GM23338 (cell line): Measurements from ENCODE around the gene ISX.

ENCODE experiments used
- CREB1 ChIP-seq: fragments of 250-450 bp; sonication (Bioruptor Pico); IDR thresholded peaks from 2 replicates; pipeline ENCODE4 v1.5.0; 2020; ENCODE audit warnings: low read depth, mild to moderate bottlenecking, moderate library complexity
- CTCF ChIP-seq, 2 experiments: fragments of 200-600 bp in 1 of 2; sonication (generic) in 1 of 2; conservative IDR thresholded peaks; 2 replicates each; pipeline versions ENCODE4 v1.5.1 to v1.6.1; 2016 to 2017; ENCODE audit warnings: antibody characterized with exemption in 2 of 2, low read depth in 2 of 2, mild to moderate bottlenecking in 2 of 2, moderate library complexity in 1 of 2
- ETS1 ChIP-seq: IDR thresholded peaks from 2 replicates; pipeline ENCODE4 v1.6.1; 2016; ENCODE audit warnings: antibody characterized with exemption
- EZH2 ChIP-seq: fragments of 200-600 bp; sonication (generic); IDR thresholded peaks from one replicate; pipeline ENCODE4 v1.8.0; 2017; ENCODE audit warnings: antibody characterized with exemption, mild to moderate bottlenecking, low read depth; ENCODE audit not compliant: unreplicated experiment
- EZH2phosphoT487 ChIP-seq: fragments of 200-600 bp; sonication (generic); IDR thresholded peaks from one replicate; pipeline ENCODE4 v1.8.1; 2018; ENCODE audit warnings: antibody characterized with exemption; ENCODE audit not compliant: unreplicated experiment
- JUNB ChIP-seq: IDR thresholded peaks from one replicate; pipeline ENCODE4 v1.6.1; 2016; ENCODE audit warnings: antibody characterized with exemption; ENCODE audit not compliant: unreplicated experiment
- NANOG ChIP-seq: IDR thresholded peaks from 2 replicates; pipeline ENCODE4 v1.6.1; 2016; ENCODE audit warnings: antibody characterized with exemption, borderline replicate concordance
- POLR2AphosphoS5 ChIP-seq: IDR thresholded peaks from 2 replicates; pipeline ENCODE4 v1.6.1; 2016; ENCODE audit warnings: antibody characterized with exemption, low read depth
- REST ChIP-seq: IDR thresholded peaks from one replicate; pipeline ENCODE4 v1.6.1; 2018; ENCODE audit warnings: antibody characterized with exemption; ENCODE audit not compliant: unreplicated experiment
- STAT1 ChIP-seq: IDR thresholded peaks from one replicate; pipeline ENCODE4 v1.6.1; 2016; ENCODE audit warnings: antibody characterized with exemption; ENCODE audit not compliant: unreplicated experiment
- ZNF114 ChIP-seq: fragments of 250-450 bp; sonication (Bioruptor Pico); IDR thresholded peaks from 2 replicates; pipeline ENCODE4 v1.5.0; 2020; ENCODE audit warnings: mild to moderate bottlenecking, moderate library complexity
- ZNF331 ChIP-seq: fragments of 250-450 bp; sonication (Bioruptor Pico); IDR thresholded peaks from 2 replicates; pipeline ENCODE4 v1.5.0; 2020; ENCODE audit warnings: low read depth, mild to moderate bottlenecking, moderate library complexity
- ZNF462 ChIP-seq: fragments of 250-450 bp; sonication (Bioruptor Pico); IDR thresholded peaks from 2 replicates; pipeline ENCODE4 v1.5.0; 2020; ENCODE audit warnings: mild to moderate bottlenecking, moderate library complexity

GRCh38 chr22:35018995-35019394, 47.0 kb upstream of the ISX start:
- TF ChIP-seq CTCF (conservative IDR thresholded peaks at IDR 0.05; ENCODE audit: low read depth in 2 of 2) (no peak), EZH2 (no peak), JUNB (no peak), ZNF331 (CRISPR knock-in tag) (no peak), POLR2AphosphoS5 (no peak), REST (no peak), ZNF114 (CRISPR knock-in tag) (no peak), CREB1 (CRISPR knock-in tag) (no peak), EZH2phosphoT487 (no peak), ETS1 (no peak), STAT1 (no peak), ZNF462 (no peak), NANOG (no peak)
